HepG2 (cell line): Measurements from ENCODE around the gene PSMA3. TPM values are rescaled to one million over a fixed set of nuclear protein-coding genes. Genes with fewer than 3 reads are reported as not detected.

Experiments
- ATAC-seq: fragments of 200-7000 bp; cut with Tn5 transposase; 3 replicates; pipeline ENCODE4 v1.9.1; 2020; ENCODE audit warnings: mild to moderate bottlenecking, moderate library complexity
- BruUV-seq: library from RNA; stranded (reverse); fragments of 400-500 nt; replicated peaks from 2 replicates; lab custom pipeline; 2021; lab: Mats Ljungman, UMichigan
- CTCF ChIA-PET: fragments of 300-600 bp; formaldehyde crosslinking; extraction: SDS; loops from one replicate; lab custom pipeline; 2021; ENCODE audit warnings: low total read pairs, inconsistent platforms, low intra/inter-chr PET ratio; lab: Yijun Ruan, JAX
- POLR2A ChIA-PET: fragments of 350-600 bp; sonication (Branson Sonifier 250); formaldehyde crosslinking; loops from one replicate; lab custom pipeline; 2020; ENCODE audit warnings: antibody characterized with exemption, inconsistent platforms; lab: Yijun Ruan, JAX
- DNase-seq: peaks from one replicate; pipeline ENCODE4 v3.0.0-alpha.2; 2015; ENCODE audit warnings: low spot score
- FAIRE-seq: peaks from 3 replicates; lab custom pipeline; 2011; peaks lifted over from hg19 to GRCh38; lab: Jason Lieb, UNC
- H2AFZ ChIP-seq: one replicate; pipeline ENCODE4 v1.6.1; 2011; ENCODE audit warnings: low read length, inconsistent platforms
- H3K27ac ChIP-seq: fragments of 300-600 bp; 3 replicates; pipeline ENCODE4 v1.8.0; 2011; ENCODE audit warnings: mixed run types, mild to moderate bottlenecking, mixed read lengths, low read length, inconsistent platforms; ENCODE audit not compliant: insufficient read depth; ENCODE audit errors: extremely low read length
- H3K27me3 ChIP-seq, 2 experiments: fragments of 200-600 bp in 1 of 2; 2 replicates in 1 of 2; 3 replicates in 1 of 2; pipeline versions ENCODE4 v1.6.0 to v1.8.0; 2011; ENCODE audit warnings: low read length in 2 of 2, mild to moderate bottlenecking in 2 of 2, moderate library complexity in 2 of 2, inconsistent platforms in 1 of 2; ENCODE audit not compliant: insufficient read depth in 2 of 2, control insufficient read depth in 1 of 2
- H3K36me3 ChIP-seq, 2 experiments: fragments of 200-600 bp in 1 of 2; replicated peaks in 1 of 2; 2 replicates in 1 of 2; 3 replicates in 1 of 2; pipeline versions ENCODE4 v1.5.1 to v1.8.0; 2011; ENCODE audit warnings: low read length in 2 of 2, inconsistent platforms in 1 of 2; ENCODE audit not compliant: insufficient read depth in 2 of 2, control insufficient read depth in 1 of 2
- H3K4me1 ChIP-seq: 2 replicates; pipeline ENCODE4 v1.5.1; 2012; ENCODE audit warnings: low read length, inconsistent platforms; ENCODE audit not compliant: insufficient read depth
- H3K4me2 ChIP-seq: 2 replicates; pipeline ENCODE4 v1.6.0; 2011; ENCODE audit warnings: low read depth, low read length, inconsistent platforms
- H3K4me3 ChIP-seq, 3 experiments: fragments of 200-600 bp in 1 of 3; sonication (generic), shearing (Covaris generic) in 1 of 3; replicated peaks in 1 of 3; 2 replicates each; pipeline ENCODE4 v1.5.1; 2011 to 2016; ENCODE audit warnings: low read length in 3 of 3, inconsistent platforms in 2 of 3, low read depth in 2 of 3, mild to moderate bottlenecking in 2 of 3, control low read depth in 1 of 3, mixed read lengths in 1 of 3; ENCODE audit not compliant: insufficient read depth in 1 of 3
- H3K79me2 ChIP-seq: one replicate; pipeline ENCODE4 v1.6.1; 2011; ENCODE audit warnings: low read length, inconsistent platforms; ENCODE audit not compliant: insufficient read depth
- H3K9ac ChIP-seq: 2 replicates; pipeline ENCODE4 v1.6.0; 2011; ENCODE audit warnings: mild to moderate bottlenecking, low read depth, low read length, inconsistent platforms; ENCODE audit not compliant: insufficient read depth
- H3K9me3 ChIP-seq: 2 replicates; pipeline ENCODE4 v1.5.1; 2012; ENCODE audit warnings: mild to moderate bottlenecking, low read length
- H4K20me1 ChIP-seq: 2 replicates; pipeline ENCODE4 v1.6.0; 2011; ENCODE audit warnings: inconsistent platforms, mild to moderate bottlenecking, low read length, moderate library complexity; ENCODE audit not compliant: insufficient read depth
- AGO1 ChIP-seq: fragments of 200-400 bp; formaldehyde crosslinking; IDR thresholded peaks from 2 replicates; pipeline ENCODE4 v1.6.1; 2017; ENCODE audit warnings: mild to moderate bottlenecking, low read depth, low read length, moderate library complexity; ENCODE audit not compliant: poor library complexity, severe bottlenecking
- FOXP4 ChIP-seq: sonication (generic); formaldehyde crosslinking; IDR thresholded peaks from 2 replicates; pipeline ENCODE4 v1.4.0; 2020; ENCODE audit warnings: missing genetic modification reagents
- HNRNPK ChIP-seq: fragments of 200-400 bp; formaldehyde crosslinking; IDR thresholded peaks from 2 replicates; pipeline ENCODE4 v1.6.1; 2018; ENCODE audit warnings: low read length, low read depth, moderate library complexity, mild to moderate bottlenecking; ENCODE audit not compliant: poor library complexity, severe bottlenecking
- MATR3 ChIP-seq: sonication (generic); formaldehyde crosslinking; IDR thresholded peaks from 2 replicates; pipeline ENCODE4 v1.4.0; 2020; ENCODE audit warnings: missing genetic modification reagents
- NR2F1 ChIP-seq, 2 experiments: fragments of 450-650 bp in 1 of 2; formaldehyde crosslinking in 1 of 2; IDR thresholded peaks; 2 replicates each; pipeline versions ENCODE4 v1.5.0 to v1.6.1; 2016 to 2020; ENCODE audit warnings: mild to moderate bottlenecking in 1 of 2, missing compliant biosample characterization in 1 of 2, missing genetic modification reagents in 1 of 2, moderate library complexity in 1 of 2
- PHF5A ChIP-seq: IDR thresholded peaks from one replicate; pipeline ENCODE4 v1.6.1; 2018; ENCODE audit warnings: low read depth, missing genetic modification reagents; ENCODE audit not compliant: unreplicated experiment
- SAFB2 ChIP-seq: sonication (generic); formaldehyde crosslinking; IDR thresholded peaks from 2 replicates; pipeline ENCODE4 v1.5.1; 2020; ENCODE audit warnings: missing genetic modification reagents, low read depth, mild to moderate bottlenecking, borderline replicate concordance
- THYN1 ChIP-seq: sonication (generic); formaldehyde crosslinking; IDR thresholded peaks from 2 replicates; pipeline ENCODE4 v1.8.1; 2023; ENCODE audit warnings: low read depth, mild to moderate bottlenecking, moderate library complexity, missing genetic modification reagents, borderline replicate concordance
- ZBTB8A ChIP-seq: sonication (generic); formaldehyde crosslinking; IDR thresholded peaks from 2 replicates; pipeline ENCODE4 v1.4.0; 2020; ENCODE audit warnings: mild to moderate bottlenecking, low read depth, missing genetic modification reagents, borderline replicate concordance
- ZNF235 ChIP-seq: sonication (generic); formaldehyde crosslinking; IDR thresholded peaks from 2 replicates; pipeline ENCODE4 v1.8.1; 2023; ENCODE audit warnings: mild to moderate bottlenecking, missing genetic modification reagents, borderline replicate concordance
- ZNF317 ChIP-seq: sonication (generic); formaldehyde crosslinking; IDR thresholded peaks from 2 replicates; pipeline ENCODE4 v1.5.0; 2020; ENCODE audit warnings: mild to moderate bottlenecking, missing genetic modification reagents
- ZNF367 ChIP-seq: sonication (generic); formaldehyde crosslinking; IDR thresholded peaks from 2 replicates; pipeline ENCODE4 v1.4.0; 2020; ENCODE audit warnings: missing genetic modification reagents, borderline replicate concordance
- ZNF446 ChIP-seq: sonication (generic); formaldehyde crosslinking; IDR thresholded peaks from 2 replicates; pipeline ENCODE4 v1.5.0; 2020; ENCODE audit warnings: mild to moderate bottlenecking, missing genetic modification reagents
- ZNF543 ChIP-seq: sonication (generic); formaldehyde crosslinking; IDR thresholded peaks from 2 replicates; pipeline ENCODE4 v1.4.0; 2020; ENCODE audit warnings: mild to moderate bottlenecking, missing genetic modification reagents
- ZNF564 ChIP-seq: sonication (generic); formaldehyde crosslinking; IDR thresholded peaks from 2 replicates; pipeline ENCODE4 v1.8.1; 2023; ENCODE audit warnings: mild to moderate bottlenecking, missing genetic modification reagents
- ZNF841 ChIP-seq: sonication (generic); formaldehyde crosslinking; IDR thresholded peaks from 2 replicates; pipeline ENCODE4 v1.8.1; 2023; ENCODE audit warnings: missing genetic modification reagents, borderline replicate concordance
- ZNF891 ChIP-seq: sonication (generic); formaldehyde crosslinking; IDR thresholded peaks from 2 replicates; pipeline ENCODE4 v1.5.0; 2020; ENCODE audit warnings: mild to moderate bottlenecking, missing genetic modification reagents
- WGBS: methylation state at CpG from one replicate; pipeline ENCODE4 v1.1.6; 2017; ENCODE audit warnings: low lambda C conversion rate; 5-methylcytosine and 5-hydroxymethylcytosine counted together
- in situ Hi-C: cut with HindIII; loops from 2 replicates; pipeline ENCODE4 v1.10.0; 2017; ENCODE audit warnings: low pct_unique_long_range_greater_than_20kb; ENCODE audit not compliant: extremely low pct_ligation_motif_present
- intact Hi-C: fragments of 100-400 bp; cut with micrococcal nuclease; formaldehyde crosslinking; loops from one replicate; pipeline ENCODE4 v1.10.0; 2022; ENCODE audit not compliant: unreplicated experiment
- polyA plus RNA-seq, 8 experiments: library from polyadenylated mRNA; depleted of rRNA in 3 of 8; stranded (reverse) in 7 of 8; unstranded in 1 of 8; fragments of >200 nt; fragmentation: Illumina TruSeq in 4 of 8; extraction: Trizol in 4 of 8; gene quantifications; 2 replicates each; pipeline versions ENCODE4 v1.2.1 to v1.2.3, GENCODE V29; 2011 to 2016; ENCODE audit warnings: low read depth in 4 of 8, missing spikeins in 1 of 8, mixed read lengths in 1 of 8; ENCODE audit not compliant: insufficient read depth in 1 of 8
- total RNA-seq, 5 experiments: library from RNA; depleted of rRNA; stranded (reverse); fragments of >200 nt; fragmentation: Illumina TruSeq; extraction: Trizol; gene quantifications; 2 replicates each; pipeline ENCODE4 v1.2.3, GENCODE V29; 2016; ENCODE audit warnings: low read depth in 1 of 5

The PSMA3 gene
- total and polyA plus RNA-seq, 2 of the 13 experiments (the other 11 are each of a cell fraction or from before 2014, with no cell fraction given) = 232 to 275 TPM

- FAIRE-seq (no peak), ATAC-seq (no peak), DNase-seq (no peak)
- H3K9ac ChIP-seq = no peak overlapping the region
- no TSS peak for BruUV-seq
- intact Hi-C loops = no loop called here
- H2AFZ ChIP-seq = no peak overlapping the region
- peaks cover 82% of the 10 kb centered on the region for H3K79me2 ChIP-seq
- 84% methylated on average over 2 of the region's 2 CpGs for WGBS
- peaks cover 4 to 46% of the 10 kb centered on the region in 2 experiments for H3K36me3 ChIP-seq
- peaks cover 83% of the 10 kb centered on the region for H3K4me1 ChIP-seq
- H3K27me3 ChIP-seq = no peaks in the 10 kb centered on the region
- TF ChIP-seq ZNF891 (no peak), THYN1 (no peak)
- no peaks in the 10 kb centered on the region for H3K9me3 ChIP-seq
- POLR2A ChIA-PET = interaction anchor here (0.6 to 7.3 kb wide), 5 partner anchors 10 to 31 kb away, joined by 3 to 92 read pairs (median 7); partner anchors contain the start of genes ARID4A and PSMA3
- CTCF ChIA-PET = no interaction called here
- H3K4me2 ChIP-seq = no peak overlapping the region
- in situ Hi-C loops = no loop called here
- no peaks in the 10 kb centered on the region; the same call in 1 of the 2 replicates for H4K20me1 ChIP-seq
- no peak overlapping the region for H3K4me3 ChIP-seq
- peak overlapping the region; percentile 36 for H3K27ac ChIP-seq
Measured at GRCh38 chr14:58275527-58276190, 31.0 kb downstream of the PSMA3 start.

GRCh38 chr14:58276208-58276607 lies 31.6 kb downstream of the PSMA3 start:
- ChIA-PET CTCF (no interaction called here), POLR2A (interaction anchor here (0.6 to 7.3 kb wide), 3 partner anchors 9 to 32 kb away, joined by 4 to 92 read pairs (median 7); partner anchors contain the start of genes ARID4A and PSMA3)
- no peaks in the 10 kb centered on the region; the same call in 1 of the 2 replicates for H4K20me1 ChIP-seq
- no peaks in the 10 kb centered on the region for H3K9me3 ChIP-seq
- FAIRE-seq = no peak
- no peaks in the 10 kb centered on the region for H3K27me3 ChIP-seq
- in situ Hi-C loops (no loop called here), intact Hi-C loops (no loop called here)
- BruUV-seq = no TSS peak
- no peak overlapping the region for H3K9ac ChIP-seq
- H3K36me3 ChIP-seq = peaks cover 5 to 49% of the 10 kb centered on the region in 2 experiments
- ATAC-seq = no peak
- no peak overlapping the region for H3K4me2 ChIP-seq
- no peak overlapping the region for H2AFZ ChIP-seq
- peaks cover 85% of the 10 kb centered on the region for H3K79me2 ChIP-seq
- H3K4me3 ChIP-seq = no peak overlapping the region
- no peak overlapping the region for H3K27ac ChIP-seq
- DNase-seq = no peak
- 96% methylated on average over 1 of the region's 1 CpG for WGBS
- peaks cover 83% of the 10 kb centered on the region for H3K4me1 ChIP-seq
- TF ChIP-seq AGO1 (no peak), ZNF564 (no peak), ZNF367 (CRISPR knock-in tag) (no peak), ZBTB8A (no peak), ZNF446 (no peak), NR2F1 (CRISPR knock-in tag; IDR thresholded peaks at IDR 0.05) (no peak), ZNF841 (no peak), ZNF317 (CRISPR knock-in tag) (no peak), MATR3 (CRISPR knock-in tag) (no peak), HNRNPK (no peak), SAFB2 (no peak), ZNF235 (CRISPR knock-in tag) (no peak), PHF5A (CRISPR knock-in tag) (no peak), ZNF543 (CRISPR knock-in tag) (no peak), FOXP4 (CRISPR knock-in tag) (no peak)
